AG09309 (cell line): ENCODE data around the gene HPSE.

ENCODE experiments used
- DNase-seq: peaks from one replicate; pipeline ENCODE4 v3.0.0-alpha.2; 2010; ENCODE audit warnings: low read depth
- H3K4me3 ChIP-seq: 2 replicates; pipeline ENCODE4 v1.5.1; 2011; ENCODE audit warnings: mild to moderate bottlenecking, low read depth, low read length, moderate library complexity; ENCODE audit not compliant: control insufficient read depth
- CTCF ChIP-seq: IDR thresholded peaks from 2 replicates; pipeline ENCODE4 v1.5.1; 2011; ENCODE audit warnings: mild to moderate bottlenecking, low read depth, low read length, inconsistent platforms; ENCODE audit not compliant: insufficient read depth, control insufficient read depth; ENCODE audit errors: missing control alignments

HPSE gene

GRCh38 chr4:83334425-83335241 is at the start of gene HPSE:
HPSE (minus strand) TSS chr4:83334848; CDS start chr4:83334782, 66 bp downstream.
- DNase-seq, result no peak
- no peak for TF ChIP-seq CTCF
- peak within 1 kb of the TSS; percentile 54 for H3K4me3 ChIP-seq

GRCh38 chr4:83382850-83383249 is 48.2 kb upstream of the HPSE start:
- no peak overlapping the region for H3K4me3 ChIP-seq
- no peak for TF ChIP-seq CTCF
- DNase-seq, result no peak

GRCh38 chr4:83381173-83381572 is 46.5 kb upstream of the HPSE start:
- no peak for DNase-seq
- H3K4me3 ChIP-seq, result no peak overlapping the region
- no peak for TF ChIP-seq CTCF

- TF ChIP-seq CTCF, result no peak
- no peak for DNase-seq
- H3K4me3 ChIP-seq, result no peak overlapping the region
Measured at GRCh38 chr4:83378419-83378818, 43.8 kb upstream of the HPSE start.

- TF ChIP-seq CTCF, result no peak
- DNase-seq, result no peak
- H3K4me3 ChIP-seq, result no peak overlapping the region
Measured at GRCh38 chr4:83372931-83373330, 38.3 kb upstream of the HPSE start.

- no peak for TF ChIP-seq CTCF
- H3K4me3 ChIP-seq, result no peak overlapping the region
- no peak for DNase-seq
Measured at GRCh38 chr4:83371936-83372335, 37.3 kb upstream of the HPSE start.
